Measurements from ENCODE around the gene RIOK2. TPM values are rescaled to one million over a fixed set of nuclear protein-coding genes. Genes with fewer than 3 reads are reported as not detected.

RIOK2 gene
- total and polyA plus RNA-seq, 4 donors = 4.1 to 11.8 (median 10.1) TPM

DNA sequence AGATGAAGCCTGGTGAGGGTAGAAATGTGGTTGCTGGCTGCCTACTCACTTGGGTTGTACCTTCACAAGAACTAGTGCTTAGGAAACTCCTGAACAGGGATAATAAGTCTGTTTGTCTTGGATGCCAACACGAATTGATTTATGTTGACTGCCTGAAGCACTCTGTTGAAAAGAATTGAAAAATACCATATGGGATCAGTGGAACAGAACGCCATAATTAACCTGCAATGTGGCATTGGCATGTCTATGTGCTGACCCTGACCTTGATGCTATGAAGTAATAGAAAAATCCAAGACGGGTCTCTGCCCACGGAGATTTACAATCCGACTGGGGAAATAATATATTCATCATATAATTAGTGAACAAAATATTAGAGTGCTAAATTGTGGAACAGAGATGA is 51.1 kb downstream of the RIOK2 start:
- no peaks in the 10 kb centered on the region for H3K9me3 ChIP-seq (ENCODE audit: control insufficient read depth in 4 of 4, low read length in 3 of 4)
- no peaks in the 10 kb centered on the region for H3K4me1 ChIP-seq (ENCODE audit: control insufficient read depth in 4 of 4, insufficient read depth in 4 of 4, low read length in 3 of 4)
- peaks cover 0 to 2% (median 0%) of the 10 kb centered on the region in 4 donors for H3K27me3 ChIP-seq (ENCODE audit: control insufficient read depth in 4 of 4, insufficient read depth in 4 of 4, low read length in 3 of 4)
- no peak for DNase-seq (ENCODE audit: low spot score)
- whole genome bisulfite sequencing = 90% methylated on average over 5 of the region's 5 CpGs
- H3K9ac ChIP-seq (ENCODE audit: low read depth in 1 of 2, low read length in 2 of 2) = no peak overlapping the region
- no peak overlapping the region for H3K4me3 ChIP-seq (ENCODE audit: low read depth in 1 of 3, low read length in 3 of 3)
- TF ChIP-seq RXRA (IDR thresholded peaks at IDR 0.05) = no peak
- TF ChIP-seq, protein P1, sequence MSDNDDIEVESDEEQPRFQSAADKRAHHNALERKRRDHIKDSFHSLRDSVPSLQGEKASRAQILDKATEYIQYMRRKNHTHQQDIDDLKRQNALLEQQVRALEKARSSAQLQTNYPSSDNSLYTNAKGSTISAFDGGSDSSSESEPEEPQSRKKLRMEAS (IDR thresholded peaks at IDR 0.05) = no peak
- no peak for TF ChIP-seq GABPA (IDR thresholded peaks at IDR 0.05 in 1 of 2, conservative IDR thresholded peaks at IDR 0.05 in 1 of 2)
- no peak for TF ChIP-seq HNF4G (IDR thresholded peaks at IDR 0.05)
- no peak for TF ChIP-seq FOXA2 (IDR thresholded peaks at IDR 0.05)
- TF ChIP-seq NR2F2 (IDR thresholded peaks at IDR 0.05) = no peak
- no peak for TF ChIP-seq YY1 (IDR thresholded peaks at IDR 0.05)
- TF ChIP-seq, protein P2, sequence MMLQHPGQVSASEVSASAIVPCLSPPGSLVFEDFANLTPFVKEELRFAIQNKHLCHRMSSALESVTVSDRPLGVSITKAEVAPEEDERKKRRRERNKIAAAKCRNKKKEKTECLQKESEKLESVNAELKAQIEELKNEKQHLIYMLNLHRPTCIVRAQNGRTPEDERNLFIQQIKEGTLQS (IDR thresholded peaks at IDR 0.05) = no peak
- no peak for TF ChIP-seq HNF4A (conservative IDR thresholded peaks at IDR 0.05)
- no peaks in the 10 kb centered on the region for H3K36me3 ChIP-seq (ENCODE audit: control insufficient read depth in 4 of 4, insufficient read depth in 3 of 4, low read depth in 1 of 4, low read length in 3 of 4)
- no peak overlapping the region for H3K27ac ChIP-seq (ENCODE audit: low read depth in 1 of 2, low read length in 2 of 2)

DNA sequence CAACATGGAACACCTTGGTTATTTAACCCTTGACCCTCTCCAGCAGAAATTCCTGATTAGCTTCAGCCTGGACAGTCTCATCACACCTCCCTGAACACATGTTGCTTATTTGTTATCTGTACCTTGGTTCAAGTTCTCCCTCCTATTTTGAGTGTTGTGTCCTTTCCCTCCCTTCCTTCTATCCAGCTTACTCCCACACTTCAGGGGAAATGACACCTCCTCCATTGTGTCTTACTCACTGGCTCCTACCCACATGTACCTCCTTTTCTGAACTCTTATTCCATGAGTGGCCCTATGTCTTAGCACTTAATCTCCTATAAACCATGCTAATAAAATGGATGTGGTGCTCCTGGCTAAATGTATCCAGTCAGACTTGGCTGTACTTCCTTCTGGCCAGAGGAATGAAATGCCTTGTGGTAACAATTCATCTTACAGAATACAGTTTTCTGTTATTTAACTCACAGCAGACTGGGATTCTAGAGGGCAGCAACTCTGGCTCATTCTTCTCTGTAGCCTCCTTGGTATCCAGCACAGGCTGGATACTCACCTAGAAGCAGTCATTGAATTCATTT is 51.8 kb downstream of the RIOK2 start:
- Histone ChIP-seq H3K36me3 (ENCODE audit: control insufficient read depth in 4 of 4, insufficient read depth in 3 of 4, low read depth in 1 of 4, low read length in 3 of 4) (no peaks in the 10 kb centered on the region), H3K9ac (ENCODE audit: low read depth in 1 of 2, low read length in 2 of 2) (no peak overlapping the region), H3K4me1 (ENCODE audit: control insufficient read depth in 4 of 4, insufficient read depth in 4 of 4, low read length in 3 of 4) (no peaks in the 10 kb centered on the region), H3K4me3 (ENCODE audit: low read depth in 1 of 3, low read length in 3 of 3) (no peak overlapping the region), H3K27ac (ENCODE audit: low read depth in 1 of 2, low read length in 2 of 2) (no peak overlapping the region), H3K27me3 (ENCODE audit: control insufficient read depth in 4 of 4, insufficient read depth in 4 of 4, low read length in 3 of 4) (peaks cover 0 to 2% (median 0%) of the 10 kb centered on the region in 4 donors), H3K9me3 (ENCODE audit: control insufficient read depth in 4 of 4, low read length in 3 of 4) (no peaks in the 10 kb centered on the region)
- no peak for TF ChIP-seq TAF1 (conservative IDR thresholded peaks at IDR 0.05)
- no peak for DNase-seq (ENCODE audit: low spot score)

DNA sequence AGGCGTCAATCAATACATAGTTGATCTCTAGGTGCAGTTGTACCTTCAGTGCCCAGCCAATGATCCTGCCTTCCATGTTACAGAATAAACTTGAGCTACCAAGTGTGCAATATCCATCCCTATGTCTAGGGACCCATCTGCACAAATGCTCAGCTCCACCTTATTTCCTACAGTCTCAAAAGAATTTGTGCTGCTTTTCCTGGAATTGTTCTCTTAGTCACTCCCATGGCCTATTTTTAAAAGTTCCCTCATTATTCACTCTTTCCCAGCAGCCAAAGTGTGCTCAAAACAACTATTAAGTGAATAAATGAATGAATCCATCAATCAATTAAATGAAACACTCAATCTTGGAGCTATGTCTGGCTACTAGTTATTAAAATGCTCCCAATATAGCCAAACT is 55.3 kb downstream of the RIOK2 start:
- Histone ChIP-seq H3K4me1 (ENCODE audit: control insufficient read depth in 4 of 4, insufficient read depth in 4 of 4, low read length in 3 of 4) (no peaks in the 10 kb centered on the region), H3K36me3 (ENCODE audit: control insufficient read depth in 4 of 4, insufficient read depth in 3 of 4, low read depth in 1 of 4, low read length in 3 of 4) (no peaks in the 10 kb centered on the region), H3K27me3 (ENCODE audit: control insufficient read depth in 4 of 4, insufficient read depth in 4 of 4, low read length in 3 of 4) (peaks cover 0 to 2% (median 0%) of the 10 kb centered on the region in 4 donors), H3K4me3 (ENCODE audit: low read depth in 1 of 3, low read length in 3 of 3) (no peak overlapping the region), H3K27ac (ENCODE audit: low read depth in 1 of 2, low read length in 2 of 2) (no peak overlapping the region), H3K9ac (ENCODE audit: low read depth in 1 of 2, low read length in 2 of 2) (no peak overlapping the region), H3K9me3 (ENCODE audit: control insufficient read depth in 4 of 4, low read length in 3 of 4) (no peaks in the 10 kb centered on the region)
- 100% methylated on average over 1 of the region's 1 CpG for whole genome bisulfite sequencing
- DNase-seq (ENCODE audit: low spot score) = no peak
- no peak for TF ChIP-seq SP1 (IDR thresholded peaks at IDR 0.05)

DNA sequence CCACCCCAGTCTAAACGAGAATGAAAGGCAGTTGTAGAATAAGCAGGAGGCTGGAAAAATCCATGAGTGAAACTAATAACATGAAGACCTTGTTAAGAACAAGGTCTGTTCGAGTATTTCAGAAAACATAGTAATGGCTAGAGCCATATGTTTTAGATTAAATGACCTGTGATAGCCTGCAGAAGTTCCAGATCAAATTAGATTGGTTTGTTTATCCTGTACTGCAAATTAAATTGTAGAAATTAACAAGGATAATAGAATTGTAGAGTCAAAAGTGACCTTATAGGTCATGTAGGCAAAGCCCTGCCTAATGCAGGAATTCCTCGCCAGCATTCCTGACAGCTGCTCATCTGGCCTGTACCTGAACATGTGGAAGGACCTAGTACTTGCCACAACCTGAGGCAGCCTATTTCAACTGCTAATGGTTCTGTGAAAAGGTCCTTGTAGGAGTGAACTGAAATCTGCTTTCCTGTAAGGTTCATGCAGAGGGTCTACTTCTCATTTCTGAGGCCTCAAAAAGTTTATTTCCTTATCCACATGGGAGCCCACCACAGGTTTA is 57.8 kb downstream of the RIOK2 start:
- Histone ChIP-seq H3K4me3 (ENCODE audit: low read depth in 1 of 3, low read length in 3 of 3) (no peak overlapping the region), H3K27me3 (ENCODE audit: control insufficient read depth in 4 of 4, insufficient read depth in 4 of 4, low read length in 3 of 4) (peaks cover 0 to 2% (median 0%) of the 10 kb centered on the region in 4 donors), H3K9ac (ENCODE audit: low read depth in 1 of 2, low read length in 2 of 2) (no peak overlapping the region), H3K36me3 (ENCODE audit: control insufficient read depth in 4 of 4, insufficient read depth in 3 of 4, low read depth in 1 of 4, low read length in 3 of 4) (no peaks in the 10 kb centered on the region), H3K27ac (ENCODE audit: low read depth in 1 of 2, low read length in 2 of 2) (no peak overlapping the region), H3K4me1 (ENCODE audit: control insufficient read depth in 4 of 4, insufficient read depth in 4 of 4, low read length in 3 of 4) (no peaks in the 10 kb centered on the region), H3K9me3 (ENCODE audit: control insufficient read depth in 4 of 4, low read length in 3 of 4) (no peaks in the 10 kb centered on the region)
- WGBS = 79% methylated on average over 3 of the region's 3 CpGs
- no peak for DNase-seq (ENCODE audit: low spot score)
- no peak for TF ChIP-seq HNF4A (conservative IDR thresholded peaks at IDR 0.05)
- TF ChIP-seq, protein P3, sequence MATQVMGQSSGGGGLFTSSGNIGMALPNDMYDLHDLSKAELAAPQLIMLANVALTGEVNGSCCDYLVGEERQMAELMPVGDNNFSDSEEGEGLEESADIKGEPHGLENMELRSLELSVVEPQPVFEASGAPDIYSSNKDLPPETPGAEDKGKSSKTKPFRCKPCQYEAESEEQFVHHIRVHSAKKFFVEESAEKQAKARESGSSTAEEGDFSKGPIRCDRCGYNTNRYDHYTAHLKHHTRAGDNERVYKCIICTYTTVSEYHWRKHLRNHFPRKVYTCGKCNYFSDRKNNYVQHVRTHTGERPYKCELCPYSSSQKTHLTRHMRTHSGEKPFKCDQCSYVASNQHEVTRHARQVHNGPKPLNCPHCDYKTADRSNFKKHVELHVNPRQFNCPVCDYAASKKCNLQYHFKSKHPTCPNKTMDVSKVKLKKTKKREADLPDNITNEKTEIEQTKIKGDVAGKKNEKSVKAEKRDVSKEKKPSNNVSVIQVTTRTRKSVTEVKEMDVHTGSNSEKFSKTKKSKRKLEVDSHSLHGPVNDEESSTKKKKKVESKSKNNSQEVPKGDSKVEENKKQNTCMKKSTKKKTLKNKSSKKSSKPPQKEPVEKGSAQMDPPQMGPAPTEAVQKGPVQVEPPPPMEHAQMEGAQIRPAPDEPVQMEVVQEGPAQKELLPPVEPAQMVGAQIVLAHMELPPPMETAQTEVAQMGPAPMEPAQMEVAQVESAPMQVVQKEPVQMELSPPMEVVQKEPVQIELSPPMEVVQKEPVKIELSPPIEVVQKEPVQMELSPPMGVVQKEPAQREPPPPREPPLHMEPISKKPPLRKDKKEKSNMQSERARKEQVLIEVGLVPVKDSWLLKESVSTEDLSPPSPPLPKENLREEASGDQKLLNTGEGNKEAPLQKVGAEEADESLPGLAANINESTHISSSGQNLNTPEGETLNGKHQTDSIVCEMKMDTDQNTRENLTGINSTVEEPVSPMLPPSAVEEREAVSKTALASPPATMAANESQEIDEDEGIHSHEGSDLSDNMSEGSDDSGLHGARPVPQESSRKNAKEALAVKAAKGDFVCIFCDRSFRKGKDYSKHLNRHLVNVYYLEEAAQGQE (IDR thresholded peaks at IDR 0.05) = no peak
- no peak for TF ChIP-seq JUND (IDR thresholded peaks at IDR 0.05)
- TF ChIP-seq HNF4G (IDR thresholded peaks at IDR 0.05) = no peak
- TF ChIP-seq SP1 (IDR thresholded peaks at IDR 0.05) = no peak
- TF ChIP-seq, protein P4, sequence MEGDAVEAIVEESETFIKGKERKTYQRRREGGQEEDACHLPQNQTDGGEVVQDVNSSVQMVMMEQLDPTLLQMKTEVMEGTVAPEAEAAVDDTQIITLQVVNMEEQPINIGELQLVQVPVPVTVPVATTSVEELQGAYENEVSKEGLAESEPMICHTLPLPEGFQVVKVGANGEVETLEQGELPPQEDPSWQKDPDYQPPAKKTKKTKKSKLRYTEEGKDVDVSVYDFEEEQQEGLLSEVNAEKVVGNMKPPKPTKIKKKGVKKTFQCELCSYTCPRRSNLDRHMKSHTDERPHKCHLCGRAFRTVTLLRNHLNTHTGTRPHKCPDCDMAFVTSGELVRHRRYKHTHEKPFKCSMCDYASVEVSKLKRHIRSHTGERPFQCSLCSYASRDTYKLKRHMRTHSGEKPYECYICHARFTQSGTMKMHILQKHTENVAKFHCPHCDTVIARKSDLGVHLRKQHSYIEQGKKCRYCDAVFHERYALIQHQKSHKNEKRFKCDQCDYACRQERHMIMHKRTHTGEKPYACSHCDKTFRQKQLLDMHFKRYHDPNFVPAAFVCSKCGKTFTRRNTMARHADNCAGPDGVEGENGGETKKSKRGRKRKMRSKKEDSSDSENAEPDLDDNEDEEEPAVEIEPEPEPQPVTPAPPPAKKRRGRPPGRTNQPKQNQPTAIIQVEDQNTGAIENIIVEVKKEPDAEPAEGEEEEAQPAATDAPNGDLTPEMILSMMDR (IDR thresholded peaks at IDR 0.05; ENCODE audit: low read depth, low read length, missing input control) = no peak
- TF ChIP-seq, protein P1 (IDR thresholded peaks at IDR 0.05) = no peak
- TF ChIP-seq RXRA (IDR thresholded peaks at IDR 0.05) = no peak
- no peak for TF ChIP-seq FOXA2 (IDR thresholded peaks at IDR 0.05)
- no peak for TF ChIP-seq TAF1 (conservative IDR thresholded peaks at IDR 0.05)
- no peak for TF ChIP-seq EGR1 (IDR thresholded peaks at IDR 0.05; ENCODE audit: low read depth in 2 of 2)
- no peak for TF ChIP-seq GABPA (IDR thresholded peaks at IDR 0.05 in 1 of 2, conservative IDR thresholded peaks at IDR 0.05 in 1 of 2)
- no peak for TF ChIP-seq YY1 (IDR thresholded peaks at IDR 0.05)
- TF ChIP-seq, protein P2 (IDR thresholded peaks at IDR 0.05) = no peak
- TF ChIP-seq NR2F2 (IDR thresholded peaks at IDR 0.05) = no peak
- TF ChIP-seq FOXA1 (IDR thresholded peaks at IDR 0.05) = no peak

Measured in liver (tissue), 9 donors.